ENCODE data around the gene FLT3LG. TPM values are rescaled to one million over a fixed set of nuclear protein-coding genes. Genes with fewer than 3 reads are reported as not detected.
A peak's percentile ranks its signal among the peaks of the same experiment; 100 is the strongest.
"Not testable (repeated sequence)": the region's sequence is repeated elsewhere in the genome, so short reads cannot be mapped to it uniquely, and the experiment has no call there.

The FLT3LG gene
- total RNA-seq, 3 donors from 2014 or later: 52.3 to 64.8 (median 56.9) TPM

GRCh38 chr19:49434907-49435583, 39.0 kb upstream of the FLT3LG start:
- ATAC-seq: no peak
- no peak for DNase-seq
- Mint-ChIP-seq H3K4me1 (ENCODE audit: low read depth) (peaks cover 26% of the 10 kb centered on the region), H3K4me3 (no peak overlapping the region), H3K27me3 (ENCODE audit: low read depth) (peaks cover 95% of the 10 kb centered on the region), H3K36me3 (ENCODE audit: insufficient read depth) (no peaks in the 10 kb centered on the region), H3K9me3 (no peaks in the 10 kb centered on the region)

GRCh38 chr19:49435670-49436069, 38.3 kb upstream of the FLT3LG start:
- no peaks in the 10 kb centered on the region for H3K9me3 Mint-ChIP-seq
- H3K4me3 Mint-ChIP-seq: no peak overlapping the region
- H3K27me3 Mint-ChIP-seq (ENCODE audit: low read depth): peaks cover 96% of the 10 kb centered on the region

GRCh38 chr19:49436381-49437017, 37.5 kb upstream of the FLT3LG start:
- no peaks in the 10 kb centered on the region for H3K9me3 Mint-ChIP-seq
- H3K4me3 Mint-ChIP-seq: no peak overlapping the region
- H3K36me3 Mint-ChIP-seq (ENCODE audit: insufficient read depth): no peaks in the 10 kb centered on the region
- peaks cover 27% of the 10 kb centered on the region for H3K4me1 Mint-ChIP-seq (ENCODE audit: low read depth)
- peak in 1 of 2 donors; percentile 15 for ATAC-seq
- peaks cover 93% of the 10 kb centered on the region for H3K27me3 Mint-ChIP-seq (ENCODE audit: low read depth)
- peak; percentile 47 for DNase-seq

More at GRCh38 chr19:49435670-49436069, 38.3 kb upstream of the FLT3LG start:
- Mint-ChIP-seq H3K4me1 (ENCODE audit: low read depth) (peaks cover 28% of the 10 kb centered on the region), H3K36me3 (ENCODE audit: insufficient read depth) (no peaks in the 10 kb centered on the region)
- no peak for DNase-seq
- ATAC-seq: no peak

DNA sequence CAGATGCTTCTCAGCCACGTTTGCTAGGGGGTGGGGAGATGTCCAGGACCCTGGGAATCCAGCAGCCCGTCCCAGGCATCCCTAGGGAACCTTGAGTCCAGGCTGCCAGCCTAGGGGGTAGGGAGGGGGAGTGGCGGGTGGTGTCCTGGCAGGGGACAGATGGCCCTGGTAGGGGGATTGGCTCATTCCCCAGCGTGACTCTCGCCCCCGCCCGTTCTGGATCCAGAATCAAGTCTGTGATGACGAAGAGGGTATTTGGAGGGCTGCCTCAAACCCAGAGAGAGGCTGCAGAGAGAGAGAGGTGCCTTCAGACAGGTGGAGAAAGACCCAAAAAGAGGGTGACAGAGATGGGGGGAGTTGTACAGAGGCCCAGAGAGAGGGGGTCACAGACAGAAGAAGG, 36.8 kb upstream of the FLT3LG start:
- Mint-ChIP-seq H3K9me3 (no peaks in the 10 kb centered on the region), H3K36me3 (ENCODE audit: insufficient read depth) (no peaks in the 10 kb centered on the region), H3K4me1 (ENCODE audit: low read depth) (peaks cover 31% of the 10 kb centered on the region), H3K27me3 (ENCODE audit: low read depth) (peaks cover 94% of the 10 kb centered on the region), H3K4me3 (no peak overlapping the region)
- no peak for DNase-seq
- no peak for ATAC-seq

- H3K27me3 Mint-ChIP-seq (ENCODE audit: low read depth): peaks cover 91% of the 10 kb centered on the region
- no peaks in the 10 kb centered on the region for H3K36me3 Mint-ChIP-seq (ENCODE audit: insufficient read depth)
- H3K9me3 Mint-ChIP-seq: no peaks in the 10 kb centered on the region
- peaks cover 29% of the 10 kb centered on the region for H3K4me1 Mint-ChIP-seq (ENCODE audit: low read depth)
- DNase-seq (no peak), ATAC-seq (no peak)
- no peak overlapping the region for H3K4me3 Mint-ChIP-seq
Measured at GRCh38 chr19:49438261-49438660, 35.8 kb upstream of the FLT3LG start.

DNA sequence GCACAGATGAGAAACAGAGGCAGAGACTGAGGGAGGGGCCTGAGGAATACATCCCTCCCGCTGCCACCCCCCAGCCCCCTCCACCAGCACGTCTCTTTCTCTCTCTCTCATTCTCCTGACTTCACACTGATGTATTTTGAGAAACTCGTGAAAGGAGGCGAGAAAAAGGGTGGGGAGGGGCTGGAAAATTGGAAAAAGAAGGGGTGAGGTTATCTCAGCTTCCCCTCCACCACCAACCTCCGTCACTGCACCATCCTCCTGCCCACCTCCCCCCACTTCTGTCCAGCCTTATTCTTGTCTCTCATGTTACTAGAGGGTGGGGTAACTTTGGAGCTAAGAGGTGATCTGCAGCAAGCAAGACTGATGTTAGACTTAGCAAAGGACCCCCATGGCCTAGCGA, 34.2 kb upstream of the FLT3LG start:
- Mint-ChIP-seq H3K36me3 (ENCODE audit: insufficient read depth) (no peaks in the 10 kb centered on the region), H3K9me3 (no peaks in the 10 kb centered on the region), H3K4me3 (no peak overlapping the region), H3K4me1 (ENCODE audit: low read depth) (peaks cover 31% of the 10 kb centered on the region), H3K27me3 (ENCODE audit: low read depth) (peaks cover 76% of the 10 kb centered on the region)
- no peak for DNase-seq
- ATAC-seq: no peak

- H3K27me3 Mint-ChIP-seq (ENCODE audit: low read depth): peaks cover 68% of the 10 kb centered on the region
- H3K36me3 Mint-ChIP-seq (ENCODE audit: insufficient read depth): no peaks in the 10 kb centered on the region
- peaks cover 32% of the 10 kb centered on the region for H3K4me1 Mint-ChIP-seq (ENCODE audit: low read depth)
- H3K4me3 Mint-ChIP-seq: no peak overlapping the region
- H3K9me3 Mint-ChIP-seq: no peaks in the 10 kb centered on the region
- ATAC-seq (no peak), DNase-seq (no peak)
Measured at GRCh38 chr19:49440439-49441209, 33.4 kb upstream of the FLT3LG start.

GRCh38 chr19:49441210-49441959, 32.6 kb upstream of the FLT3LG start, which contains the start of gene SLC17A7:
SLC17A7 (minus strand) TSS chr19:49441527; CDS start chr19:49441379, 148 bp downstream.
- Mint-ChIP-seq H3K27me3 (ENCODE audit: low read depth) (peaks cover 61% of the 10 kb centered on the region), H3K4me3 (peak within 1 kb of the TSS; percentile 78), H3K4me1 (ENCODE audit: low read depth) (peaks cover 27% of the 10 kb centered on the region), H3K9me3 (no peaks in the 10 kb centered on the region), H3K36me3 (ENCODE audit: insufficient read depth) (peaks cover 2% of the 10 kb centered on the region)
- DNase-seq (no peak), ATAC-seq (peak in 1 of 2 donors; percentile 14)

- DNase-seq: no peak
- Mint-ChIP-seq H3K36me3 (ENCODE audit: insufficient read depth) (peaks cover 2% of the 10 kb centered on the region), H3K27me3 (ENCODE audit: low read depth) (peaks cover 55% of the 10 kb centered on the region), H3K4me3 (peak overlapping the region; percentile 78), H3K9me3 (no peaks in the 10 kb centered on the region), H3K4me1 (ENCODE audit: low read depth) (peaks cover 26% of the 10 kb centered on the region)
- ATAC-seq: no peak
Measured at GRCh38 chr19:49441960-49442350, 32.1 kb upstream of the FLT3LG start.

DNA sequence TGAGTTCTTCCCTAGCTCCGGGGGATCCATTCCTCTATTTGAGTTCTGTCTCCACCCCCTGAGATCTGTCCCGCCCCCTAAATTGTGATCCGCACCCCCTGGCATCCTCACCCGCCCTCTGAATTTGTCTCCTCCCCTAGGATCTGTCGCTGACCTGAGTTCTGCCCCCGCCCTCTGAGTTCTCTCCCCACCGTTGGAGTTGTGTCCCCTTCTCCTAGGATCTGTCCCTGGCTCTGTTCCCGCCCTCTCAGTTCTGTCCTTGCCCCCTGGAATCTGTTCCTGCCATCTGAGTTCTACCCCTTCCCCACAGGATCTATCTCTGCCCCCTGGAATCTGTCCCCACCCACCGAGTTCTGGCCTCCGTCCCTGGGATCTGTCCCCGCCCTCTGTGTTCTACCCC, 31.7 kb upstream of the FLT3LG start:
- peaks cover 51% of the 10 kb centered on the region for H3K27me3 Mint-ChIP-seq (ENCODE audit: low read depth)
- ATAC-seq (no peak), DNase-seq (no peak)
- H3K4me1 Mint-ChIP-seq (ENCODE audit: low read depth): peaks cover 25% of the 10 kb centered on the region
- H3K36me3 Mint-ChIP-seq (ENCODE audit: insufficient read depth): peaks cover 2% of the 10 kb centered on the region
- H3K4me3 Mint-ChIP-seq: peak overlapping the region; percentile 78
- no peaks in the 10 kb centered on the region for H3K9me3 Mint-ChIP-seq

DNA sequence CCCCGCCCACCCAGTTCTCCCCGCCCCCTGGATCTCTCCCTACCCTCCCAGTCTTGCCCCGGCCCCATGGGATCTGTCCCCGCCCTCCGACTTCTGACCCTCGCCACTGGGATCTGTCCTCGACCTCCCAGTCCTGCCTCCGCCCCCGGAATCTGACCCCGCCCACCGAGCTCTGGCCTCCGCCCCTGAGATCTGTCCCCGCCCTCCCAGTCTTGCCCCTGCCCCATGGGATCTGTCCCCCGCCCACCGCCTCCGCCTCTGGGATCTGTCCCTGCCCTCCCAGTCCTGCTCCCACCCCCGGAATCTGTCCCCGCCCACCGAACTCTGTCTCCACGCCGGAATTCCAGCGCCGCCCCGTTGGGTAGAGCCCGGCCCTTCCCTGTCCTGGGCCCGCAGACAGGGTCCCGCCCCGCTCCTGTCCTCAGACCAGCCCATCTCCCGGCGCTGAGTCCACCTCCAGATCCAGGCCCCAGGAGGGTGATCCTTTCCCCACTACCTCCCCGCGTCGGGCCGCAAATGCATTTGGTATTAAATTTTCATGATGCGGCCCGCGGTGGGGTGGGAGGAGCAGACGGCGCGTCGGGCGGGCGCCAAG, 31.1 kb upstream of the FLT3LG start:
- Mint-ChIP-seq H3K4me3 (peak overlapping the region; percentile 78), H3K9me3 (no peaks in the 10 kb centered on the region), H3K36me3 (ENCODE audit: insufficient read depth) (peaks cover 2% of the 10 kb centered on the region), H3K4me1 (ENCODE audit: low read depth) (peaks cover 25% of the 10 kb centered on the region), H3K27me3 (ENCODE audit: low read depth) (peaks cover 46% of the 10 kb centered on the region)
- ATAC-seq (peak; percentile 29 to 42), DNase-seq (no peak)

- peak; percentile 92 to 93 for ATAC-seq
- H3K9me3 Mint-ChIP-seq: no peaks in the 10 kb centered on the region
Measured at GRCh38 chr19:49443366-49444099, 30.5 kb upstream of the FLT3LG start.

GRCh38 chr19:49444100-49444700, 29.8 kb upstream of the FLT3LG start:
- H3K27me3 Mint-ChIP-seq (ENCODE audit: low read depth): peaks cover 32% of the 10 kb centered on the region
- peaks cover 35% of the 10 kb centered on the region for H3K4me1 Mint-ChIP-seq (ENCODE audit: low read depth)
- not testable (repeated sequence) for H3K36me3 Mint-ChIP-seq (ENCODE audit: insufficient read depth); ATAC-seq; H3K9me3 Mint-ChIP-seq; DNase-seq
- peak overlapping the region; percentile 78 for H3K4me3 Mint-ChIP-seq

More at GRCh38 chr19:49443366-49444099, 30.5 kb upstream of the FLT3LG start:
- Mint-ChIP-seq H3K4me1 (ENCODE audit: low read depth) (peaks cover 30% of the 10 kb centered on the region), H3K4me3 (peak overlapping the region; percentile 78), H3K36me3 (ENCODE audit: insufficient read depth) (peaks cover 6% of the 10 kb centered on the region), H3K27me3 (ENCODE audit: low read depth) (peaks cover 39% of the 10 kb centered on the region)
- peak; percentile 90 for DNase-seq

Measured in activated T-cell treated with anti-CD3 and anti-CD28 coated beads, Interleukin-2, amount 50 U/mL, for 4 hours (primary cell).